ENCODE measurements around the gene NR3C1. TPM values are rescaled to one million over a fixed set of nuclear protein-coding genes. Genes with fewer than 3 reads are reported as not detected.

NR3C1 gene
- total RNA-seq, 1 donor = 55.7 TPM

- TF ChIP-seq CTCF (IDR thresholded peaks at IDR 0.05; ENCODE audit: insufficient read depth, low read depth, low read length) = no peak
- DNase-seq (ENCODE audit: low read depth) = peak; percentile 89
- H3K4me3 ChIP-seq (ENCODE audit: low read depth, low read length) = peak overlapping the region; percentile 94
These were observed 1.1 kb upstream of the NR3C1 start for GRCh38 chr5:143404416-143405062.

- H3K4me3 ChIP-seq (ENCODE audit: low read depth, low read length) = peak overlapping the region; percentile 94
- DNase-seq (ENCODE audit: low read depth) = no peak
- TF ChIP-seq CTCF (IDR thresholded peaks at IDR 0.05; ENCODE audit: insufficient read depth, low read depth, low read length) = no peak
These were observed 223 bp downstream of the NR3C1 start for GRCh38 chr5:143403334-143403592.

GRCh38 chr5:143402553-143403333, 743 bp downstream of the NR3C1 start:
- DNase-seq (ENCODE audit: low read depth) = peak; percentile 67
- H3K4me3 ChIP-seq (ENCODE audit: low read depth, low read length) = peak overlapping the region; percentile 94
- no peak for TF ChIP-seq CTCF (IDR thresholded peaks at IDR 0.05; ENCODE audit: insufficient read depth, low read depth, low read length)

GRCh38 chr5:143402017-143402552, 1.4 kb downstream of the NR3C1 start:
- peak overlapping the region; percentile 94 for H3K4me3 ChIP-seq (ENCODE audit: low read depth, low read length)
- TF ChIP-seq CTCF (IDR thresholded peaks at IDR 0.05; ENCODE audit: insufficient read depth, low read depth, low read length) = no peak
- no peak for DNase-seq (ENCODE audit: low read depth)

GRCh38 chr5:143401227-143402016, 2.1 kb downstream of the NR3C1 start:
- peak; percentile 24 for DNase-seq (ENCODE audit: low read depth)
- no peak for TF ChIP-seq CTCF (IDR thresholded peaks at IDR 0.05; ENCODE audit: insufficient read depth, low read depth, low read length)
- H3K4me3 ChIP-seq (ENCODE audit: low read depth, low read length) = peak overlapping the region; percentile 94

GRCh38 chr5:143400541-143401226, 2.8 kb downstream of the NR3C1 start:
- H3K4me3 ChIP-seq (ENCODE audit: low read depth, low read length) = peak overlapping the region; percentile 94
- peak; percentile 38 for DNase-seq (ENCODE audit: low read depth)
- TF ChIP-seq CTCF (IDR thresholded peaks at IDR 0.05; ENCODE audit: insufficient read depth, low read depth, low read length) = no peak
